Measurements from ENCODE around the gene RNU4-1. TPM values are rescaled to one million over a fixed set of nuclear protein-coding genes. Genes with fewer than 3 reads are reported as not detected.

RNU4-1 gene
- total RNA-seq, 1 experiment from 2014 or later = 2,436 TPM

GRCh38 chr12:120292661-120293531 lies at the start of gene RNU4-1 (continued):
- TF ChIP-seq OVOL2 (CRISPR knock-in tag; IDR thresholded peaks at IDR 0.05; ENCODE audit: borderline replicate concordance) = peak; percentile 82; the same call in 1 of the 2 replicates
- TF ChIP-seq ZNF425 (CRISPR knock-in tag; conservative IDR thresholded peaks at IDR 0.05) = peak; percentile 96
- TF ChIP-seq PRDM15 (CRISPR knock-in tag; IDR thresholded peaks at IDR 0.05) = no peak
- no peak; the same call in 1 of the 2 replicates for TF ChIP-seq FOXP1 (CRISPR knock-in tag; IDR thresholded peaks at IDR 0.05; ENCODE audit: borderline replicate concordance)
- peak; percentile 55; the same call in 1 of the 2 replicates for TF ChIP-seq ZNF219 (CRISPR knock-in tag; IDR thresholded peaks at IDR 0.05; ENCODE audit: borderline replicate concordance)
- TF ChIP-seq ZNF263 (CRISPR knock-in tag; IDR thresholded peaks at IDR 0.05; ENCODE audit: low read depth) = no peak; the same call in 1 of the 2 replicates
- no peak for TF ChIP-seq RELA (CRISPR knock-in tag; IDR thresholded peaks at IDR 0.05; ENCODE audit: borderline replicate concordance)
- TF ChIP-seq ZSCAN18 (CRISPR knock-in tag; IDR thresholded peaks at IDR 0.05) = no peak
- peak; percentile 65; the same call in 1 of the 2 replicates for TF ChIP-seq ZNF232 (CRISPR knock-in tag; IDR thresholded peaks at IDR 0.05)
- TF ChIP-seq NFE2L1 (CRISPR knock-in tag; IDR thresholded peaks at IDR 0.05) = peak; percentile 83; the same call in 1 of the 2 replicates
- TF ChIP-seq JUN (CRISPR knock-in tag; IDR thresholded peaks at IDR 0.05) = no peak
- no peak for TF ChIP-seq STAT6 (CRISPR knock-in tag; conservative IDR thresholded peaks at IDR 0.05; ENCODE audit: low read depth)

GRCh38 chr12:120342175-120343038 lies 49.4 kb upstream of the RNU4-1 start:
- peaks cover 16% of the 10 kb centered on the region for H3K9me3 Mint-ChIP-seq
- DNase-seq (ENCODE audit: low spot score) (no peak), ATAC-seq (peak; percentile 65)
- H3K36me3 Mint-ChIP-seq = peaks cover 27% of the 10 kb centered on the region
- H3K4me1 Mint-ChIP-seq = no peaks in the 10 kb centered on the region
- H3K27ac Mint-ChIP-seq = no peak overlapping the region
- H3K4me3 Mint-ChIP-seq = no peak overlapping the region
- CTCF ChIA-PET = interaction anchor here (0.6 to 1.9 kb wide), 5 partner anchors 25 to 219 kb away, joined by 3 to 6 read pairs (median 4); partner anchors contain the start of gene SIRT4
- POLR2A ChIA-PET = no interaction called here
- H3K27me3 Mint-ChIP-seq (ENCODE audit: low read depth) = peaks cover 10% of the 10 kb centered on the region
- no peak for TF ChIP-seq OVOL2 (CRISPR knock-in tag; IDR thresholded peaks at IDR 0.05; ENCODE audit: borderline replicate concordance)
- TF ChIP-seq ZNF317 (CRISPR knock-in tag; IDR thresholded peaks at IDR 0.05; ENCODE audit: borderline replicate concordance, low read depth) = no peak
- TF ChIP-seq FOXP4 (CRISPR knock-in tag; IDR thresholded peaks at IDR 0.05) = no peak
- no peak for TF ChIP-seq NFATC4 (CRISPR knock-in tag; IDR thresholded peaks at IDR 0.05)
- TF ChIP-seq MLX (CRISPR knock-in tag; IDR thresholded peaks at IDR 0.05) = no peak
- TF ChIP-seq EMX1 (CRISPR knock-in tag; IDR thresholded peaks at IDR 0.05) = no peak
- no peak for TF ChIP-seq USF2 (CRISPR knock-in tag; IDR thresholded peaks at IDR 0.05)
- TF ChIP-seq SP1 (CRISPR knock-in tag; conservative IDR thresholded peaks at IDR 0.05) = no peak

Measured in WTC11 (cell line).